HG02870 (cell line): ENCODE results near the gene IGFBP4.

Source experiments
- ATAC-seq: cut with Tn5 transposase; IDR thresholded peaks from one replicate; pipeline ENCODE4 v1.9.1; 2021; ENCODE audit warnings: mild to moderate bottlenecking, moderate library complexity; ENCODE audit not compliant: unreplicated experiment

The IGFBP4 gene

GRCh38 chr17:40470932-40471828 lies 27.9 kb downstream of the IGFBP4 start:
- ATAC-seq = no peak

- ATAC-seq = no peak
Observed at GRCh38 chr17:40471846-40472732, 28.8 kb downstream of the IGFBP4 start.

GRCh38 chr17:40472733-40473452 lies 29.6 kb downstream of the IGFBP4 start:
- ATAC-seq = no peak

- no peak for ATAC-seq
Observed at GRCh38 chr17:40473573-40474365, 30.5 kb downstream of the IGFBP4 start.

GRCh38 chr17:40474419-40475002 lies 31.3 kb downstream of the IGFBP4 start:
- ATAC-seq = no peak

GRCh38 chr17:40475234-40475908 lies 32.1 kb downstream of the IGFBP4 start:
- no peak for ATAC-seq

- ATAC-seq = no peak
Observed at GRCh38 chr17:40477796-40478195, 34.5 kb downstream of the IGFBP4 start.

GRCh38 chr17:40478486-40478885 lies 35.2 kb downstream of the IGFBP4 start:
- ATAC-seq = no peak

- ATAC-seq = no peak
Observed at GRCh38 chr17:40479754-40480480, 36.7 kb downstream of the IGFBP4 start.

GRCh38 chr17:40480501-40481003 lies 37.3 kb downstream of the IGFBP4 start:
- no peak for ATAC-seq

- ATAC-seq = no peak
Observed at GRCh38 chr17:40481106-40481505, 37.9 kb downstream of the IGFBP4 start.

- ATAC-seq = no peak
Observed at GRCh38 chr17:40482722-40483121, 39.5 kb downstream of the IGFBP4 start.

GRCh38 chr17:40483679-40484078 lies 40.4 kb downstream of the IGFBP4 start:
- ATAC-seq = no peak

- no peak for ATAC-seq
Observed at GRCh38 chr17:40484285-40484972, 41.2 kb downstream of the IGFBP4 start.

- no peak for ATAC-seq
Observed at GRCh38 chr17:40484973-40485530, 41.8 kb downstream of the IGFBP4 start.

- no peak for ATAC-seq
Observed at GRCh38 chr17:40485851-40486521, 42.7 kb downstream of the IGFBP4 start.
